Lower lobe of right lung (tissue), 2 donors: ENCODE results near the gene ASB13. TPM values are rescaled to one million over a fixed set of nuclear protein-coding genes. Genes with fewer than 3 reads are reported as not detected.

Experiments used
- ATAC-seq, 2 donors: fragments of 200-7000 bp; cut with Tn5 transposase; one replicate each; pipeline ENCODE4 v1.9.1; 2020 to 2022; ENCODE audit warnings: mild to moderate bottlenecking in 2 of 2, moderate library complexity in 2 of 2
- DNase-seq: peaks from one replicate; pipeline ENCODE4 v3.0.0-alpha.2; 2020
- H3K27ac ChIP-seq: fragments of 200-600 bp; one replicate; pipeline ENCODE4 v1.8.0; 2022
- H3K27me3 ChIP-seq: fragments of 200-600 bp; one replicate; pipeline ENCODE4 v1.8.0; 2022; ENCODE audit warnings: low read depth
- H3K36me3 ChIP-seq: fragments of 200-600 bp; one replicate; pipeline ENCODE4 v1.8.0; 2022; ENCODE audit warnings: mild to moderate bottlenecking
- H3K4me1 ChIP-seq: fragments of 200-600 bp; one replicate; pipeline ENCODE4 v1.8.0; 2022
- H3K4me3 ChIP-seq: fragments of 200-600 bp; one replicate; pipeline ENCODE4 v1.8.0; 2022; ENCODE audit warnings: mild to moderate bottlenecking
- H3K9me3 ChIP-seq: fragments of 200-600 bp; one replicate; pipeline ENCODE4 v1.8.0; 2022
- CTCF ChIP-seq: fragments of 200-600 bp; IDR thresholded peaks from one replicate; pipeline ENCODE4 v1.8.0; 2022; ENCODE audit warnings: antibody characterized with exemption, mild to moderate bottlenecking
- intact Hi-C: fragments of 100-400 bp; cut with DNase I; formaldehyde crosslinking; loops from one replicate; pipeline ENCODE4 v1.11.0; 2022
- total RNA-seq: library from RNA; stranded (reverse); fragmentation: NEBNext Ultra II Directional; extraction: Animal tissue kit (Norgen Biotek cat#: 25700); gene quantifications from one replicate; pipeline ENCODE4 v1.2.1, GENCODE V29; 2021
- donor health status: DM: no; HTN: yes; CAD: no; lungs with severe emphysema.

Gene ASB13
- total RNA-seq, 1 donor from 2014 or later: 27.6 TPM

GRCh38 chr10:5640036-5640435 is 26.4 kb downstream of the ASB13 start:
- peaks cover 60% of the 10 kb centered on the region for H3K36me3 ChIP-seq
- no peak overlapping the region for H3K4me3 ChIP-seq
- intact Hi-C loops: no loop called here
- no peak overlapping the region for H3K27ac ChIP-seq
- peak; percentile 28 for DNase-seq
- no peak for TF ChIP-seq CTCF
- no peaks in the 10 kb centered on the region for H3K9me3 ChIP-seq
- peaks cover 5% of the 10 kb centered on the region for H3K4me1 ChIP-seq
- H3K27me3 ChIP-seq: no peaks in the 10 kb centered on the region
- ATAC-seq: no peak

- H3K27me3 ChIP-seq: no peaks in the 10 kb centered on the region
- intact Hi-C loops: no loop called here
- H3K4me1 ChIP-seq: peaks cover 4% of the 10 kb centered on the region
- ATAC-seq (peak in 1 of 2 donors; percentile 43), DNase-seq (peak; percentile 25)
- H3K36me3 ChIP-seq: peaks cover 52% of the 10 kb centered on the region
- no peak overlapping the region for H3K4me3 ChIP-seq
- H3K27ac ChIP-seq: no peak overlapping the region
- no peaks in the 10 kb centered on the region for H3K9me3 ChIP-seq
- TF ChIP-seq CTCF: no peak
These were observed 27.3 kb downstream of the ASB13 start for GRCh38 chr10:5639066-5639465.

DNA sequence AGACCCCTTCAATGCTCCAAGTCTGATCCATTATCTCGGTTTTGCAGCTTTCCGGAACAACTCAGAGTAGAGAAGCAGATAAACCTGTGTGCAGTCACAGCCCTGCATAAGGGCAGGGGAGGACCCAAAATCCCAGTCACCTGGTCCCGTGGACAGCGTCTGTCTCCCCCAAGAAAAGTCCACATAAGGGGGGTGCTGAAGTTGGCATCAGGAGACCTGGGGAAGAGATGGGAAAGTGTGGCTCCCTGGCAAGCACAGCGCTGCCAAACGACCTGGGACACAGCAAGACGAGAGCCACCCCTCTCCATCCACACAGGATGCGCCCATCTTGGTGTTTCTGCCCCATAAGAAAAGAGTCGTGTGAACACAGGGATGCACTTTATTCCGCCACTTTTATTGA is 27.9 kb downstream of the ASB13 start:
- DNase-seq (peak; percentile 17), ATAC-seq (no peak)
- no peaks in the 10 kb centered on the region for H3K27me3 ChIP-seq
- intact Hi-C loops: no loop called here
- H3K4me1 ChIP-seq: no peaks in the 10 kb centered on the region
- H3K4me3 ChIP-seq: no peak overlapping the region
- TF ChIP-seq CTCF: no peak
- H3K27ac ChIP-seq: no peak overlapping the region
- H3K9me3 ChIP-seq: no peaks in the 10 kb centered on the region
- peaks cover 47% of the 10 kb centered on the region for H3K36me3 ChIP-seq

DNA sequence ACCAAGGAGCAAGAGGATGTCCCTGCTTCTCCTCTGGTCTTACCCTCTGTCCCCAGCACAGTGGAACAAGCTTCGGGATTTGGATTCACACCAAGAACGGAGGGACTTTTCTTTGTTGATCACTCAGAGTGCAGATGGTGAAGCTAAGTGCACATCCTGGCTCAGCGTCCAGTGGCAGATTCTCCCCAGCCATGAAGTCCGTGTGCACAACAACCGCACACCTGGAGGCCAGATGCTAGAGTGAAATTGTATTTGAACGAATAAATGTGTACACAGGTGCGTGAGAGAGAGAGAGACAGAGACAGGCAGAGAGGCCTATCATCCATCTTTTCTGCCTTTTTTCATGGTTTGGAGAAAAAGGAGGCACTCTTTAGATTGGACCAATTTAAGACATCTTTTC is 31.5 kb downstream of the ASB13 start:
- DNase-seq (peak; percentile 1), ATAC-seq (no peak)
- no peak for TF ChIP-seq CTCF
- Histone ChIP-seq H3K27ac (no peak overlapping the region), H3K27me3 (no peaks in the 10 kb centered on the region), H3K36me3 (peaks cover 16% of the 10 kb centered on the region), H3K4me1 (peaks cover 7% of the 10 kb centered on the region), H3K4me3 (no peak overlapping the region), H3K9me3 (no peaks in the 10 kb centered on the region)
- intact Hi-C loops: no loop called here

- H3K4me1 ChIP-seq: peaks cover 16% of the 10 kb centered on the region
- peaks cover under 1% of the 10 kb centered on the region for H3K36me3 ChIP-seq
- no peaks in the 10 kb centered on the region for H3K9me3 ChIP-seq
- TF ChIP-seq CTCF: no peak
- peak overlapping the region; percentile 54 for H3K27ac ChIP-seq
- intact Hi-C loops: no loop called here
- DNase-seq: no peak
- ATAC-seq: no peak
- no peak overlapping the region for H3K4me3 ChIP-seq
- no peaks in the 10 kb centered on the region for H3K27me3 ChIP-seq
These were observed 33.1 kb downstream of the ASB13 start for GRCh38 chr10:5633166-5633749.
